WI38 (cell line): ENCODE measurements around the gene ELF2.

Experiments used
- H3K4me3 ChIP-seq: 2 replicates; pipeline ENCODE4 v1.5.1; 2011; ENCODE audit warnings: low read depth, mild to moderate bottlenecking, control low read depth, low read length
- TF ChIP-seq, protein P1 (sequence below): IDR thresholded peaks from 2 replicates; pipeline ENCODE4 v1.5.1; 2012; ENCODE audit warnings: low read depth, mild to moderate bottlenecking, control low read depth, low read length

The ELF2 gene

GRCh38 chr4:139137763-139138162 is 39.3 kb downstream of the ELF2 start:
- TF ChIP-seq, protein P1, sequence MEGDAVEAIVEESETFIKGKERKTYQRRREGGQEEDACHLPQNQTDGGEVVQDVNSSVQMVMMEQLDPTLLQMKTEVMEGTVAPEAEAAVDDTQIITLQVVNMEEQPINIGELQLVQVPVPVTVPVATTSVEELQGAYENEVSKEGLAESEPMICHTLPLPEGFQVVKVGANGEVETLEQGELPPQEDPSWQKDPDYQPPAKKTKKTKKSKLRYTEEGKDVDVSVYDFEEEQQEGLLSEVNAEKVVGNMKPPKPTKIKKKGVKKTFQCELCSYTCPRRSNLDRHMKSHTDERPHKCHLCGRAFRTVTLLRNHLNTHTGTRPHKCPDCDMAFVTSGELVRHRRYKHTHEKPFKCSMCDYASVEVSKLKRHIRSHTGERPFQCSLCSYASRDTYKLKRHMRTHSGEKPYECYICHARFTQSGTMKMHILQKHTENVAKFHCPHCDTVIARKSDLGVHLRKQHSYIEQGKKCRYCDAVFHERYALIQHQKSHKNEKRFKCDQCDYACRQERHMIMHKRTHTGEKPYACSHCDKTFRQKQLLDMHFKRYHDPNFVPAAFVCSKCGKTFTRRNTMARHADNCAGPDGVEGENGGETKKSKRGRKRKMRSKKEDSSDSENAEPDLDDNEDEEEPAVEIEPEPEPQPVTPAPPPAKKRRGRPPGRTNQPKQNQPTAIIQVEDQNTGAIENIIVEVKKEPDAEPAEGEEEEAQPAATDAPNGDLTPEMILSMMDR, result no peak

DNA sequence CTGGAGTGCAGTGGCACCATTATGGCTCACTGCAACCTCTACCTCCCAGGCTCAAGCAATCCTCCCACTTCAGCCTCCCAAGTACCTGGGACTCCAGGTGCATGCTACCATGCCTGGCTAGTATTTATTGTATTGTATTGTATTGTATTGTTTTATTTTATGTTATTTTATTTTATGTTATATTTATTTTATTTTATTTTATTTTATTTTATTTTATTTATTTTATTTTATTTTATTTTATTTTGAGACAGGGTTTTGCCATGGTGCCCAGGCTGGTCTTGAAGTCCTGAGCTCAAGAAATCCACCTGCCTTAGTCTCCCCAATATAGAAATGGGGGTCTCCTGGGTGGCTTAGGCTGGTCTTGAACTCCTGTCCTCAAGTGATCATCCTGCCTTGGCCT is 42.6 kb downstream of the ELF2 start:
- no peak overlapping the region for H3K4me3 ChIP-seq
- TF ChIP-seq, protein P1, result no peak

More at GRCh38 chr4:139137763-139138162, 39.3 kb downstream of the ELF2 start:
- no peak overlapping the region for H3K4me3 ChIP-seq

- H3K4me3 ChIP-seq, result no peak overlapping the region
- TF ChIP-seq, protein P1, result no peak
These were observed 45.7 kb downstream of the ELF2 start for GRCh38 chr4:139131209-139131870.

- no peak overlapping the region for H3K4me3 ChIP-seq
- TF ChIP-seq, protein P1, result no peak
These were observed 47.8 kb downstream of the ELF2 start for GRCh38 chr4:139129206-139129605.

DNA sequence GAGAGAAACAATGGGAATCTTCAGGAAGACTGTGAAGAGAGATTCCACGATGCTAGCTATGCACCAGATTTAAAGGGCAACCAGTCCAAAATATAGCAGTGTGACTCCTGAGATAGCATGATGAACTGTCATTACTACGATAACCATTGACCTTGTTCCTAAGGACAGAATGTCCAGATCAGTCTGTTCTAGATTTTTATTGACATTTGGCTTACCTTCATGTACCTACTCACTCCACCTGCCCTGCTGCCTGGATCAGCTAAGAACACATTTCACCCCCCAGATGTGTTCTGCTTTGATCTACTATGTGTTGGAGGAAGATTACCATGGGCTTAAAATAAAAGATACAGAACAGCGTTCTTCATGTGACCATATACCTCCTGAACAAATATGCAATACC is 50.1 kb downstream of the ELF2 start:
- no peak overlapping the region for H3K4me3 ChIP-seq
- TF ChIP-seq, protein P1, result no peak

GRCh38 chr4:139123910-139124309 is 53.1 kb downstream of the ELF2 start:
- TF ChIP-seq, protein P1, result no peak
- no peak overlapping the region for H3K4me3 ChIP-seq

- no peak overlapping the region for H3K4me3 ChIP-seq
- TF ChIP-seq, protein P1, result no peak
These were observed 58.7 kb downstream of the ELF2 start for GRCh38 chr4:139118365-139118764.
